Measurements from ENCODE around the gene WFS1.
A peak's percentile ranks its signal among the peaks of the same experiment; 100 is the strongest.

WFS1 gene

DNA sequence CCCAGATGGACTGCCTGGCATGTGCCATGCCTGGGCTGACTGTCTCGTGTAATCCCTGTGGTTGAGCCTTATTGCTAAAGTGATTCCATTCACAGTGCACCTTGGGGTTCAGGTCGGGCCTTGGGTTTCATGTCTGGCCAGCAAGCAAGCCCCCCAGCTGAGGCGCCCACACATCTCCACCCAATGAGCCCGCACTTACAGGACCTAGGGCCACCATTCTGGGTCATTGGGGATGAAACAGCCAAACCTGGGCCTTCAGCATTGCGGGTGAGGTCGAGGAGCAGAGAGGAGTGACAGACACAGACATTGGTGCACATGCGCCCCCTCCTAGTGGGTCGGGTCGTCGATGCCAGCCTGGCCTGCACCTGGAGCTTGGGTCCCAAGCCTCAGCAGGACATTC lies 21.3 kb upstream of the WFS1 start:
- no peak for ATAC-seq
- Mint-ChIP-seq H3K27ac (no peak overlapping the region), H3K4me3 (no peak overlapping the region), H3K27me3 (peaks cover 54% of the 10 kb centered on the region), H3K9me3 (peaks cover 11% of the 10 kb centered on the region), H3K4me1 (no peaks in the 10 kb centered on the region), H3K36me3 (peaks cover 8% of the 10 kb centered on the region)

DNA sequence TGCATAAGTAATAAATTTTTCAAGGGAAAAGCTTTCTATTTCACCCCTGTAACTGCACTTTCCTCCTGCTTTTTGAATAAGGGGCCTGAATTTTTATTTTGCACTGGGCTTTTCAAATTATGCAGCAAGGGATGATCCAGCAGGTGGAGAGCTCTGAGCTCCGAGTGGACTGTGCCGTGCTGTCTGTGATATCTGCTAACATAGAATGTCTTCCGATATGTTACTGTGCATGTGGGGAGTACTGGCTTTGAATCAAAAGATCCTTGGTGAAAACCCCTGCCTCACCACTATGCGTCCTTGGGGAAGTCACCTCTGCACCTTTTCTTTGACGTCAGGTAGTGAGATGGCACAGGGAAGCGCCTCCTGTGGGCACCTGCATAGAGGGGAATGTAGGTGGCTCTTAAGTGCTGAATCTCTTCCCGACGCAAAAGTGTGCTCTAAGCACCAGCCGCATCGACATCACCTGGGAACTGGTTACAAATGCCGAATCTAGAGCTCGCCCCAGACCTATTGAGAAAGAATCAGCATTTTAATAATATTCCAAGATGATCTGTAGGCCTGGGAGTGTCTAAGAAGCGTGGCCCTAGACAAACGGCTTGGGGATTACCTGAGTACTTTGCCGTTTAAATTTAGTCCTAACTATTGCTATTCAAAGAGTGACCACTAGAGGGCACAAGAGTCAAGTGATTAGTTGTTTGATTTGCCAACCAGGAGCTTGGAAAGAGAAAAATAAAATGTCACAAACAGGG lies 19.2 kb upstream of the WFS1 start:
- no peak overlapping the region for H3K4me3 Mint-ChIP-seq
- no peaks in the 10 kb centered on the region for H3K36me3 Mint-ChIP-seq
- no peak overlapping the region for H3K27ac Mint-ChIP-seq
- peaks cover 34% of the 10 kb centered on the region for H3K27me3 Mint-ChIP-seq
- ATAC-seq, result no peak
- no peaks in the 10 kb centered on the region for H3K4me1 Mint-ChIP-seq
- H3K9me3 Mint-ChIP-seq, result no peaks in the 10 kb centered on the region

DNA sequence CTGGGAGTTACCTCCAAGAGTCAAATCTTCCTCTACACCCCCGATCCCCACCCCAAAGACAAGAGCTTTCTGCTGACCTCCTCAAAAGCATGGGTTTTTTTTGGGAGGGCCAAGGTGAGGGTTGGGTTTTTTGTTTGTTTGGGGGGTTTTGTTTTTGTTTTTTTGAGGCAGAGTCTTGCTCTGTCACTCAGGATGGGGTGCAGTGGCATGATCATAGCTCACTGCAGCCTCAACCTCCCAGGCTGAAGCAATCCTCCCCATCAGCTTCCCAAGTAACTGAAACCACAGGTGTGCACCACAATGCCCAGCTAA lies 18.7 kb upstream of the WFS1 start:
- no peaks in the 10 kb centered on the region for H3K4me1 Mint-ChIP-seq
- no peaks in the 10 kb centered on the region for H3K9me3 Mint-ChIP-seq
- H3K27ac Mint-ChIP-seq, result no peak overlapping the region
- H3K36me3 Mint-ChIP-seq, result no peaks in the 10 kb centered on the region
- H3K27me3 Mint-ChIP-seq, result peaks cover 34% of the 10 kb centered on the region
- no peak overlapping the region for H3K4me3 Mint-ChIP-seq
- ATAC-seq, result no peak

DNA sequence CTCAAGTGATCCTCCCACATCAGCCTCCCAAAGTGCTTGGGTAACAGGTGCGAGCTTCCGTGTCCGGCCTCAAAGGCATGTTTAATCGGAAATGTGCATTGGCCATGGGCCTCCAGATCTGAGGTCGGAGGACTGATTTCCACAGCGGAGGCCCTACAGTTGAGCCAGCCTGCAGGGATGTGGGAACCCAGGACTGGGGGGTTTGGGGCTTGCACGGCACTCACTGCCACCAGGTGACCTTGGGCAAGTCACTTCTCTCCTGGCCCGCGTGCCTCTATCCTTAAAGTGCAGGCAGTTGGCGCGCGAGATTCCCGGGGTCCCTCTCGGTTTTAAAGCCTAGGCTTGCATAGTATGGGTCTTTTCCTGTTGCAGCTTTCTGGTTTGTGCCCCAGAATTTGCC lies 18.3 kb upstream of the WFS1 start:
- no peaks in the 10 kb centered on the region for H3K4me1 Mint-ChIP-seq
- ATAC-seq, result no peak
- H3K27me3 Mint-ChIP-seq, result peaks cover 34% of the 10 kb centered on the region
- H3K4me3 Mint-ChIP-seq, result no peak overlapping the region
- H3K9me3 Mint-ChIP-seq, result no peaks in the 10 kb centered on the region
- no peaks in the 10 kb centered on the region for H3K36me3 Mint-ChIP-seq
- no peak overlapping the region for H3K27ac Mint-ChIP-seq

DNA sequence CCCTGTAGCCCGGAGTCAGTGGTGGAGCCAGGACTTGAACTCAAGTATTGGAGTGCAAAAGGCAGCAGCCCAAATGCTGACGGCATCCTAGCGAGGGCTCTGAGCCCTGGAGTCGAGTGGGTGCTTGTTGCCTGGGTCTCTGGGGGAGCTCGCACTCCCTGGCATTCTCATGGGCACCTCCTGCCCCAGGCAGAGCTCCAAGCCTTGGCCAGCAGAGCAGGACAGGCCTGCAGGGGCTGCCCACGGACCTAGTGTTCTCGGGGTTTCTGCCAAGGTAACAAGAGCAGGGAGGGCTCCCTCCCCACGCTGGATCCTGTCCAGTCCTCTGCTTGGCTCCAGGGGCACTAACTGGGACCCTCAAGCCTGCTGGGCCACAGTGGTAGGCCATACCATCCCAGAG lies 17.6 kb upstream of the WFS1 start:
- Mint-ChIP-seq H3K4me3 (no peak overlapping the region), H3K27me3 (peaks cover 34% of the 10 kb centered on the region), H3K4me1 (peaks cover 5% of the 10 kb centered on the region), H3K27ac (no peak overlapping the region), H3K9me3 (no peaks in the 10 kb centered on the region), H3K36me3 (no peaks in the 10 kb centered on the region)
- no peak for ATAC-seq

DNA sequence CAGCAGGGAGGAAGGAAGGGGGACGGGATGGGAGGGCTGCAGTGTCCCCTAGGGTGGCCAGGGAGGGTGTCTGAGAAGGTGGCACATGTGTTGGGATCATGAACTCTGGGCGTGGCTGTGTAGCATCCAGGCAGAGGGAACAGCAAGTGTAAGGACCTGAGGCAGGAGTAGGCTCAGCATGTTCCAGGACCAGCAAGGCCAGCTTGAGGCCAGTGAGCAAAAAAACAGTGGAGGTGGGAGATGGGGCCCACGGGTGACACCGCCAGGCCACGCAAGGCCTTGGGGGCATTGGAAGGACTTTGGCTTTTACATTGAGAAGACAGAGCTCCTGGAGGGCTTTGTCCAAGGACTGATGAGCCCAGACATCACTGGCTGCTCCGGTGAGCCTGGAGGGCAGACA lies 16.5 kb upstream of the WFS1 start:
- no peaks in the 10 kb centered on the region for H3K9me3 Mint-ChIP-seq
- ATAC-seq, result no peak
- H3K27ac Mint-ChIP-seq, result no peak overlapping the region
- no peaks in the 10 kb centered on the region for H3K36me3 Mint-ChIP-seq
- H3K4me1 Mint-ChIP-seq, result peaks cover 14% of the 10 kb centered on the region
- H3K27me3 Mint-ChIP-seq, result peaks cover 32% of the 10 kb centered on the region
- no peak overlapping the region for H3K4me3 Mint-ChIP-seq

DNA sequence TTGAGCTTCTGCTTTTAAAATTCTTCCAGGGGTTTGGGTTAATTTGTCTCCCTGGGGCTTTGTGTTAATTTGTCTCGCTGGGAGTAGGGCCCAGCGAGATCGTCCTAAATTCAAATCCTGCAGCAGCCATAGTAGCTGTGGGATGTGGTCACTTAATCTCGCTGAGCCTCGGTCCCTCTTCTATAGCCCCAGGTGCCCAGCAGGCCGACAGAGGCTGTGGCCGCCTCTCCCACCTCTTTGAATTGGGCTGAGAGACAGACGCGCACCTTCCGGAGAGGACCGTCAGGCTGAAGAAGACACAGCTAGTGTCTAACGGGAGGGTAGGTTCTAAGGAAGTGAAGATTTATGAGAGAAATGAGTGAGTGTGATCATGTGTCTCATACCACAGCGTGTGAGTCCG lies 15.7 kb upstream of the WFS1 start:
- Mint-ChIP-seq H3K9me3 (no peaks in the 10 kb centered on the region), H3K36me3 (no peaks in the 10 kb centered on the region), H3K27me3 (peaks cover 24% of the 10 kb centered on the region), H3K4me1 (peaks cover 19% of the 10 kb centered on the region), H3K4me3 (no peak overlapping the region), H3K27ac (no peak overlapping the region)
- ATAC-seq, result no peak

DNA sequence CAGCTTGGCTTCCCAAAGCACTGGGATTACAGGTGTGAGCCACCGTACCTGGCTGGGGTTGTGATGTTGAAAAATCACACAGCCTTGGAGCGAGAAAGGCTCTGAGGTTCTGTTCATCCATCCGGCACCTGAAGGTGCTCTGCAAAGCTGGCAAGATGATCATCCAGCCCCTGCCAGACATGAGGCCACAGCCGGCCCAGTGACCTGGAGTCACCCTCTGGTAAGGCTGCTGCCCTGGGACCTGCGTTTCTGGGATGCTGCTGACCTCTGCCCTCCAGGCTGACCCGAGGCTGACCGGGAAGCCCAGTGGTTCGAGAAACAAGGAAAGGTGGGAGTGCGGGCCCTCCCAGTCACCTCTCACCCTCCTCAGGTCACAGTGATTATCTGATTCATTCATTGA lies 13.5 kb upstream of the WFS1 start:
- Mint-ChIP-seq H3K36me3 (no peaks in the 10 kb centered on the region), H3K27me3 (peaks cover 35% of the 10 kb centered on the region), H3K4me3 (no peak overlapping the region), H3K27ac (no peak overlapping the region), H3K4me1 (peaks cover 23% of the 10 kb centered on the region), H3K9me3 (no peaks in the 10 kb centered on the region)
- ATAC-seq, result no peak

DNA sequence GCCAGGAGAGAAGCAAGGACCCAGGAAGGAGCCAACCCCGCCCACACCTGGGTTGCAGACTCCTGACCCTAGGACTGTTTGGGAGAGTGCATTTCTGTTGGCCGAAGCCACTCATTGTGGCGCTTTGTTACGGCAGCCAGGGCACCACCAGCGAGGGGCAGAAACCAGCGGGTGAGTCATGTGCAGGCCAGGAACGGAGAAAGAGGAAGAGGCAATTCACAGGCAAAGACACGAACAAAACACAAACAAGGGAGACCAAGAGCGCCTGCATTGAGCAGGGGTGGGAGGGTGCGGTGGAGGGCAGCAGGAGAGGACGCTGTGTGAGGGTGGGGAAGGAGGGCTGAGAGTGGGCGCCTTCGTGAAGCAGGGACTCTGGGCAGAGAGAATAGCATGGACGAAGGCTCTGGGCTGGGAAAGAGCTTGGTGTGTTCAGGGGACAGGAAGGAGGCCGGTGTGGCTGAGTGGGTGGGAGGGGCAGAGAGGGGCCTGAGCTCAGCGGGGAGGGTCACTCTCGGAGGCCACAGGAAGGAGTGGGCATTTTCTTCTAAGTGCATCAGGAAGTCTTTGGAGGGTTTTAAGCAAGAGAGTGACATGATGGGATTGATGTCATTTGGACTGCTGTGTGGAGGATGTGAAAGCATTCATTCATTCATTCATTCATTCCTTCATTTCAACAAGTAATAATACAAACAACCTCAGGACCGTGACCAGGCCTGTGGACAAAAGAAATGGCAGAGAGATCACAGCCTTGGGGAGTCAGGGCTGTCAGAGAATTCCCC lies 12.2 kb upstream of the WFS1 start:
- Mint-ChIP-seq H3K4me3 (peak overlapping the region; percentile 28), H3K36me3 (no peaks in the 10 kb centered on the region), H3K4me1 (peaks cover 25% of the 10 kb centered on the region), H3K27me3 (peaks cover 48% of the 10 kb centered on the region), H3K27ac (no peak overlapping the region), H3K9me3 (no peaks in the 10 kb centered on the region)
- ATAC-seq, result peak; percentile 61

DNA sequence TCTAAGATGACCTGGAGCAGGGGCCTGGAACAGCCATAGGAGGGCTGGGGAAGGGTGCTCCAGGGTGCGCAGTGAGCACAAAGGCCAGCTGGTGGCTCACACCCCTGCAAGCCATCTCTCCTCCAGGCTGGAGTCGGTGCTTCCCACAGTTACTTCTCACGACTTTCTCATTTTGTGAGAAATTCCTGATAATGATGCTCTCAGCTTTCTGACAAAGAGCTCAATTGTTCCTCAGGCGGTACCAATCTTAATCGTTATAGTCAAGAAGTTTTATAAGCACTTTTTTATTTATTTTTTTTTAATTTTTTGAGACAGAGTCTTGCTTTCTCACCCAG lies 11.7 kb upstream of the WFS1 start:
- ATAC-seq, result no peak
- no peak overlapping the region for H3K4me3 Mint-ChIP-seq
- no peaks in the 10 kb centered on the region for H3K36me3 Mint-ChIP-seq
- H3K4me1 Mint-ChIP-seq, result peaks cover 25% of the 10 kb centered on the region
- H3K27ac Mint-ChIP-seq, result no peak overlapping the region
- H3K9me3 Mint-ChIP-seq, result no peaks in the 10 kb centered on the region
- H3K27me3 Mint-ChIP-seq, result peaks cover 51% of the 10 kb centered on the region

DNA sequence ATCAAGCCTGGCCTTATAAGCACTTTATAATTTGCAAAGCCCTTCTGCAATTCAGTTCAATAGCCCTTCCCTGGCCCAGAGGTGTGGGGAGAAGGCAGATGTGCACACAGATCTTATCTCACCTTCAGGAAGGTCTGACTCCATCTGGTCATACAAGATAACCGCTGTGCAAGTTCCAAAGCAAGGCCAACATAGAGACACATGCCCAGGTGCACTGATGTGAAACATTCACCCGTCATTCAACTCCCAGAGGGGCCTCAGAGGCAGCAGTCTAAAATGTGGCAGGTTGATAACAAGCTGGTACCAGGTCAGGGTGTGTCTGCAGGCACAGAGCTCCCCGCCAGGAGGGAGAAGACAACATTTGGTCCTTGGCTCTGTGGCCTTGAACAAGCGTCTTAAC lies 10.9 kb upstream of the WFS1 start:
- Mint-ChIP-seq H3K27ac (no peak overlapping the region), H3K27me3 (peaks cover 51% of the 10 kb centered on the region)
- ATAC-seq, result peak; percentile 10

DNA sequence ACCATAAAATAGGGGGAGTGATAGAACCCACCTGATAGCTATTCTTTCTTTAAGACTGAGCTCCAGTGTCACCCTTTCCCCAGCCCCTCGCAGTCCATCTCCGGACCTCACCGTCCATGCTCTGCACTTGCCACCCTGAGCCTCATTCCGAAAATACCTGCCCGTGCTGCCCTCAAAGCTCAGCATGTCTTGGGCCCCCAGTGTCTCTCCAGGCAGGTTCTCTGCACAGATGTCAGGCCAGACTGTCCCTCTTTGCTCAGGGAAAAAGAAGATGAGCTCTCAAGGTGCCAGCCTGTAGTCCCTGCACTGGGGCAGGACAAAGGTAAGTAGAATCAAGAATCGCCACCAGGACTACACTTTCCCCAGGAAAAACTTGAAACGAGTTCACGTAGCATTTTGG lies 9.8 kb upstream of the WFS1 start:
- H3K9me3 Mint-ChIP-seq, result no peaks in the 10 kb centered on the region
- no peak overlapping the region for H3K27ac Mint-ChIP-seq
- peaks cover 25% of the 10 kb centered on the region for H3K4me1 Mint-ChIP-seq
- H3K27me3 Mint-ChIP-seq, result peaks cover 51% of the 10 kb centered on the region
- no peaks in the 10 kb centered on the region for H3K36me3 Mint-ChIP-seq
- H3K4me3 Mint-ChIP-seq, result no peak overlapping the region
- ATAC-seq, result no peak

More for the DNA sequence above, 10.9 kb upstream of the WFS1 start:
- Mint-ChIP-seq H3K9me3 (no peaks in the 10 kb centered on the region), H3K4me3 (no peak overlapping the region), H3K4me1 (peaks cover 25% of the 10 kb centered on the region), H3K36me3 (no peaks in the 10 kb centered on the region)

DNA sequence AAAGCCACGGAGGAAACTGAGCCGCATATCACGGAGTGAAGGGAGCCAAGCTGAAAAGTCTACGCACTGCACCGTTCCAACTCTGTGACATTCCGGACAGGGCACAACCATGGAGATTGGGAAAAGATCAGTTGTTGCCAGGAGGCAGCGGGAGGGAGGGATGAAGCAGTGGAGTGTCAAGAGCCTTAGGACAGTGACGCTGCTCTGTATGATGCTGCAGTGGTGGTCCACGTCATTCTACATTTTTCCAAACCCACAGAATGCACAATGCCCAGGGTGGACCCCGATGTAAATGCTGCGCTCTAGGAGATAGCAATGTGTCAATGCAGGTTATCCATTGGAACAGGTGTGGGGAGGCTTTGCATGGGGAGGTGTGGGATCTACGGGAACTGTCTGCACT lies 7.5 kb upstream of the WFS1 start:
- Mint-ChIP-seq H3K9me3 (no peaks in the 10 kb centered on the region), H3K27me3 (peaks cover 36% of the 10 kb centered on the region), H3K4me1 (peaks cover 21% of the 10 kb centered on the region), H3K4me3 (no peak overlapping the region), H3K27ac (no peak overlapping the region), H3K36me3 (no peaks in the 10 kb centered on the region)
- ATAC-seq, result no peak

DNA sequence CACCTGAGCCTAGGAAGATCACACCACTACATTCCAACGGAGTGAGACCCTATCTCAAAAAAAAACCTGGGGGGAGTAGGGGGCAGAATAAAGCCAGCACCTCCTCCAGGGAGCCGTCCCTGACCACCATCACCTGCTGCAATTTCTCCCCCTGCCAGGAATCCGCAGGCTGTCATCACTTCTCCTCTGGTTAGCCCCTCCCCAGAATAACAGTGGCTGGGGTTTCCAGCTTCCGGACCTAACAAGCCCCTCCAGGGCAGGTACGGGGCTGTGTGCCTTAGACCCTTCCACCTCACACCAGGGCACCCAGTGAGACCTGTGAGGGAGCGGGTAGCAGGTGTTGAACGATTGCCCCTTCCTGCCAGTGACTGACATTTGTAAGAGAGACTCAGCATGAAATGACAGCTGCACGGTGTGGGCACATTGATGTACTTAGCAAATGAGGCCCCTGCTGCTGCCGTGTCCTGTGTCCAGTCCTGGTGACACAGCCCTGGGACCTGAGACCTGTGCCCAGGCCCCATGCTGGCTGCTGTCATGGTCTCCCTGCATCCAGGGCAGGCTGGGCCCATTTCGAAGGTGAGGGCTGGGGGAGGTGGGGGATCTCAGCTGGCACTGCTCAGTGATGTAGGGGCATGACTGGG lies 6.7 kb upstream of the WFS1 start:
- H3K4me1 Mint-ChIP-seq, result peaks cover 21% of the 10 kb centered on the region
- ATAC-seq, result no peak

DNA sequence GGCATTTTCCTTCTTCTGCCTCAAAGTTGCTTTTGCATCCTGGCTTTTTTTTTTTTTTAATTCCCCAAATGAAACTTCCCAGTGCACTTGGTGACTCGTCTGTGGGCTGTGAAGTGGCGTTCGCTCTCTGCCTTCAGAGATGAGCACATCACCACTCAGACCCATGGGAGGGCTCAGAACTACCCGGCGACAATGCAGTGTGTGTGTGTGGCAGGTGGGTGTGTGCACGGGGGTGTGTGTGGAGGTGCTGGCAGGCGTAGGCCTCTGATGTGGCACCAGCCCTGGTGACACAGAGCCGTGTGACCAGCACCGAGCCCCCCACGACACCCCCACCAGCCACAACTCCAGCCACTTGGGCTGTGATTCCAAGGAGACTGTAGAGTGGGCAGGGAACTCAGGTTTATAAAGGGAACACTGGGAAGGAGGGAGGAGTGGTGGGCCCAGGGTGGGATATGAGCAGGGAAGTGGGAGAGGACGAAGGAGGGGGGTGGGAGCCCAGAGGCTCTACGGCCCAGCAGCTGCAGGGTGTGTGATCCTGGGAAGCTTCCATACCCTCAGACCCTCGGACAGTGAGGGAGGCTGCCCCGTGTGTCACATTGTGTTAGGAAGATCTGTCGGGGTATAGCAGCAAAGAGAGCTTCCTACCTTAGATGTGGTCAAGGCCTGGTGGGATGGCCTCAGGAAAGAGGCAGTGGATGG lies 6.0 kb upstream of the WFS1 start:
- Mint-ChIP-seq H3K27me3 (peaks cover 31% of the 10 kb centered on the region), H3K9me3 (no peaks in the 10 kb centered on the region), H3K4me3 (no peak overlapping the region), H3K27ac (no peak overlapping the region), H3K4me1 (peaks cover 26% of the 10 kb centered on the region), H3K36me3 (no peaks in the 10 kb centered on the region)
- ATAC-seq, result no peak

More for the DNA sequence above, 6.7 kb upstream of the WFS1 start:
- peaks cover 31% of the 10 kb centered on the region for H3K27me3 Mint-ChIP-seq
- H3K27ac Mint-ChIP-seq, result no peak overlapping the region
- H3K36me3 Mint-ChIP-seq, result no peaks in the 10 kb centered on the region
- H3K4me3 Mint-ChIP-seq, result no peak overlapping the region
- no peaks in the 10 kb centered on the region for H3K9me3 Mint-ChIP-seq
